MCF 10A (cell line): ENCODE results near the gene CDCA7L. TPM values are rescaled to one million over a fixed set of nuclear protein-coding genes. Genes with fewer than 3 reads are reported as not detected.

Source experiments
- BruUV-seq: library from RNA; stranded (reverse); fragments of 400-500 nt; replicated peaks from 2 replicates; lab custom pipeline; 2021; lab: Mats Ljungman, UMichigan
- CTCF ChIA-PET: fragments of 300-600 bp; sonication (Branson Sonifier 250); formaldehyde crosslinking; extraction: SDS; loops from one replicate; lab custom pipeline; 2021; ENCODE audit warnings: antibody characterized with exemption, inconsistent platforms; lab: Yijun Ruan, JAX
- POLR2A ChIA-PET: fragments of 300-600, 350-650 bp; sonication (Branson Sonifier 250); formaldehyde crosslinking; extraction: SDS; loops from one replicate; lab custom pipeline; 2020; ENCODE audit warnings: antibody characterized with exemption, inconsistent platforms; lab: Yijun Ruan, JAX
- DNase-seq: peaks from one replicate; pipeline ENCODE4 v3.0.0-alpha.2; 2018; ENCODE audit not compliant: unreplicated experiment
- H3K27ac Mint-ChIP-seq: one replicate; pipeline ENCODE4 v1.8.0; 2022; ENCODE audit warnings: mild to moderate bottlenecking, low read depth, mixed read lengths; ENCODE audit not compliant: unreplicated experiment
- H3K27me3 Mint-ChIP-seq: one replicate; pipeline ENCODE4 v1.8.0; 2022; ENCODE audit warnings: mixed read lengths; ENCODE audit not compliant: insufficient read depth, unreplicated experiment
- H3K36me3 Mint-ChIP-seq: one replicate; pipeline ENCODE4 v1.8.0; 2022; ENCODE audit warnings: mild to moderate bottlenecking, moderate library complexity, mixed read lengths; ENCODE audit not compliant: insufficient read depth, unreplicated experiment
- H3K4me1 Mint-ChIP-seq: one replicate; pipeline ENCODE4 v1.8.0; 2022; ENCODE audit warnings: mixed read lengths; ENCODE audit not compliant: insufficient read depth, unreplicated experiment
- H3K4me3 Mint-ChIP-seq: one replicate; pipeline ENCODE4 v1.8.0; 2022; ENCODE audit warnings: mild to moderate bottlenecking, moderate library complexity, mixed read lengths; ENCODE audit not compliant: unreplicated experiment
- H3K9me3 Mint-ChIP-seq: one replicate; pipeline ENCODE4 v1.8.0; 2022; ENCODE audit warnings: mixed read lengths; ENCODE audit not compliant: unreplicated experiment
- intact Hi-C: fragments of 100-400 bp; cut with micrococcal nuclease; formaldehyde crosslinking; loops from 2 replicates; pipeline ENCODE4 v1.14.1; 2022
- total RNA-seq: library from RNA; stranded (reverse); gene quantifications from 2 replicates; pipeline ENCODE4 v1.2.3, GENCODE V29; 2022
- TF ChIP-seq, protein P1 (sequence below): fragments of 200-600 bp; IDR thresholded peaks from one replicate; pipeline ENCODE4 v1.8.0; 2022; ENCODE audit warnings: antibody characterized with exemption, mild to moderate bottlenecking; ENCODE audit not compliant: unreplicated experiment

Gene CDCA7L
- total RNA-seq, 1 experiment from 2014 or later: 43.6 TPM

DNA sequence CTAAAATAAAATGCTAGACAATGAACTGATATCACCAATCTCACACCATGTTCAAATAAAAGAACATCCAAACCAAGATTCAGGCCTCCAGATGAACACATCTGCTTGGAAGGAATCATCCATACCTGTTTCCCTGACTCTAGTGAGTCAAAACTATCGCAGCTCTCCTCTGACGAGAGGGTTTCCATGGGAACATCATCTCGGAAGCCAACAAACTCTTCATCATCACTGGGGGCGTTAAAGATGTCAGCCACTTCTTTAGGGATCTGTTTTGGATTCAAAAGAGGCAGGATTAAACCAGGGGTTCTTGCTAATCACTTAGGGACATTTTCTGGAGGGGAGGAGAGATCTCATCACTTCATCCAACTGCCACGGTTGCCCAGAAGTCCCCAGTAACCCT is 29.1 kb downstream of the CDCA7L start:
- ChIA-PET CTCF (interaction anchor here (0.5 kb wide), 1 partner anchor 484 kb away, joined by 3 read pairs; no protein-coding TSS in a partner anchor), POLR2A (no interaction called here)
- H3K9me3 Mint-ChIP-seq: no peaks in the 10 kb centered on the region
- intact Hi-C loops: no loop called here
- BruUV-seq: no TSS peak
- peaks cover 5% of the 10 kb centered on the region for H3K4me1 Mint-ChIP-seq
- TF ChIP-seq, protein P1, sequence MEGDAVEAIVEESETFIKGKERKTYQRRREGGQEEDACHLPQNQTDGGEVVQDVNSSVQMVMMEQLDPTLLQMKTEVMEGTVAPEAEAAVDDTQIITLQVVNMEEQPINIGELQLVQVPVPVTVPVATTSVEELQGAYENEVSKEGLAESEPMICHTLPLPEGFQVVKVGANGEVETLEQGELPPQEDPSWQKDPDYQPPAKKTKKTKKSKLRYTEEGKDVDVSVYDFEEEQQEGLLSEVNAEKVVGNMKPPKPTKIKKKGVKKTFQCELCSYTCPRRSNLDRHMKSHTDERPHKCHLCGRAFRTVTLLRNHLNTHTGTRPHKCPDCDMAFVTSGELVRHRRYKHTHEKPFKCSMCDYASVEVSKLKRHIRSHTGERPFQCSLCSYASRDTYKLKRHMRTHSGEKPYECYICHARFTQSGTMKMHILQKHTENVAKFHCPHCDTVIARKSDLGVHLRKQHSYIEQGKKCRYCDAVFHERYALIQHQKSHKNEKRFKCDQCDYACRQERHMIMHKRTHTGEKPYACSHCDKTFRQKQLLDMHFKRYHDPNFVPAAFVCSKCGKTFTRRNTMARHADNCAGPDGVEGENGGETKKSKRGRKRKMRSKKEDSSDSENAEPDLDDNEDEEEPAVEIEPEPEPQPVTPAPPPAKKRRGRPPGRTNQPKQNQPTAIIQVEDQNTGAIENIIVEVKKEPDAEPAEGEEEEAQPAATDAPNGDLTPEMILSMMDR: no peak
- H3K36me3 Mint-ChIP-seq: peaks cover 16% of the 10 kb centered on the region
- no peaks in the 10 kb centered on the region for H3K27me3 Mint-ChIP-seq
- no peak overlapping the region for H3K4me3 Mint-ChIP-seq
- DNase-seq: no peak
- peak overlapping the region; percentile 31 for H3K27ac Mint-ChIP-seq

DNA sequence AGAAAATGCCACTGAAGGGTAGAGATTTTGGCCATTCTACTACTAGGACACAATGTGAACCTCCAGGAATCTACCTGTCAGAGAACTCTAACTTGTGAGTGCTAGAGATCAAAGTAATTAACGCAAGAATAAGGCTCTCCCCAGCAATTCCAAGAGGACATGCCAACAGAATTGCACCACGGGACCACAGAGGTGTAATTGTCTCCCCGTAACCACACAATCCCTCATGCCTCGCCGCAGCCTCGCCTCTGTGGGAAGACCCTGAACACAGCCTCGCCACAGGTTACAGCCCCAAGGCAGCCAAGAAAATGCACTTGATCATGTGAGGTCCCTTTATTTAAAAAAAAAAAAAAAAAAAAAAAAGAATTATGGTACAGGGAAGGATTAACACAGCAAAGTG is 29.5 kb downstream of the CDCA7L start:
- Mint-ChIP-seq H3K4me1 (peaks cover 5% of the 10 kb centered on the region), H3K27ac (no peak overlapping the region), H3K27me3 (no peaks in the 10 kb centered on the region), H3K9me3 (no peaks in the 10 kb centered on the region), H3K4me3 (no peak overlapping the region), H3K36me3 (peaks cover 16% of the 10 kb centered on the region)
- no TSS peak for BruUV-seq
- ChIA-PET CTCF (interaction anchor here (0.5 kb wide), 1 partner anchor 485 kb away, joined by 3 read pairs; no protein-coding TSS in a partner anchor), POLR2A (no interaction called here)
- intact Hi-C loops: no loop called here
- DNase-seq: no peak
- TF ChIP-seq, protein P1: no peak

DNA sequence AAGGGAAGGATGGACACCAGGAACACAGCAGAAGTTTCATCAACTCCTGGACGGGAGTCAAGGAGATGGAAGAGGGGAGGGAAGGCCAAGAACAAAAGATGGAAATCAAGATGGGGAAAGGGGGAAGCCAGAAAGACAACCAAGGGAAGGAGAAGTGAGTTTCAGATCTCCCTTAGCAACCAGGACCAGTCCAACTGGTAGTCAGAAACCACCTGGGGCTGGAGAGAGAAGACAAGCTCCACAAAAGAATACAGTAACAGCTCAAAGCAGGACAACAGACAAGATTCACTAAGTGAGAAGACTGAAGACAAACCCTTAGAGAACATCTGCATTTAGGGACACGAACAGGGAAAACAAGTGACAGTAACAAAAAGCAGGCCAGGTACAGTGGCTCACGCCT is 30.6 kb downstream of the CDCA7L start:
- no peaks in the 10 kb centered on the region for H3K9me3 Mint-ChIP-seq
- ChIA-PET CTCF (interaction anchor here (0.9 kb wide), 1 partner anchor 9 kb away, joined by 4 read pairs; no protein-coding TSS in a partner anchor), POLR2A (interaction anchor here (0.7 kb wide), 1 partner anchor 34 kb away, joined by 4 read pairs; no protein-coding TSS in a partner anchor)
- intact Hi-C loops: no loop called here
- no peak overlapping the region for H3K27ac Mint-ChIP-seq
- peaks cover 5% of the 10 kb centered on the region for H3K4me1 Mint-ChIP-seq
- DNase-seq: no peak
- TF ChIP-seq, protein P1: no peak
- no peak overlapping the region for H3K4me3 Mint-ChIP-seq
- H3K36me3 Mint-ChIP-seq: peaks cover 23% of the 10 kb centered on the region
- no TSS peak for BruUV-seq
- no peaks in the 10 kb centered on the region for H3K27me3 Mint-ChIP-seq

DNA sequence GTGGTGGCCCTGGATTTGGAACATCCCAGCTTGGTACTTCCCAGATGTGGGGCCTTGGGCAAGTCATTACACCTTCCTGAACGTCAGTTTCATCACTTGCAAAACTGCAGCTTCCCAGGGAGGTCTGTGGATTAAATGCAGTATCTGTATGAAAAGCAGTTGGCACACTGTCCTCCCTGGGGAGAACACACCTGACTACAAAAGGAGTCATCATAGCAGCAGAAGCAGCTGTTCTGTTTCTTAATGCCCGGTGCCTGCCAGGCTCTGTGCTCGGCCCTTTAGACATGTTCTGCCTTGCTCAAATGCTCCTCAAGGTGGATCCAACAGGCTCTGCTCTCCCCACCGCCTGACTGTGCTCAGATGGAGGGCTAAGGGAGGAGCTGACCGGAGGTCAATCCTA is 31.0 kb downstream of the CDCA7L start:
- TF ChIP-seq, protein P1: no peak
- DNase-seq: no peak
- CTCF ChIA-PET: interaction anchor here (0.9 kb wide), 1 partner anchor 9 kb away, joined by 4 read pairs; no protein-coding TSS in a partner anchor
- Mint-ChIP-seq H3K27ac (no peak overlapping the region), H3K4me1 (peaks cover 5% of the 10 kb centered on the region), H3K36me3 (peaks cover 23% of the 10 kb centered on the region), H3K9me3 (no peaks in the 10 kb centered on the region), H3K27me3 (no peaks in the 10 kb centered on the region), H3K4me3 (no peak overlapping the region)
- POLR2A ChIA-PET: no interaction called here
- BruUV-seq: no TSS peak
- intact Hi-C loops: no loop called here
